GM12878 (cell line): ENCODE measurements around the gene ADISSP.

Experiments
- POLR2A ChIP-seq: IDR thresholded peaks from 2 replicates; pipeline ENCODE4 v1.6.1; 2011; ENCODE audit warnings: low read depth, mild to moderate bottlenecking, low read length
- SP1 ChIP-seq: IDR thresholded peaks from one replicate; pipeline ENCODE4 v1.6.1; 2011; ENCODE audit warnings: low read depth, low read length
- TF ChIP-seq, protein P1 (sequence below): fragments of 450-650 bp; formaldehyde crosslinking; IDR thresholded peaks from 2 replicates; pipeline ENCODE4 v1.5.0; 2022; ENCODE audit warnings: mild to moderate bottlenecking, missing genetic modification characterization

DNA sequence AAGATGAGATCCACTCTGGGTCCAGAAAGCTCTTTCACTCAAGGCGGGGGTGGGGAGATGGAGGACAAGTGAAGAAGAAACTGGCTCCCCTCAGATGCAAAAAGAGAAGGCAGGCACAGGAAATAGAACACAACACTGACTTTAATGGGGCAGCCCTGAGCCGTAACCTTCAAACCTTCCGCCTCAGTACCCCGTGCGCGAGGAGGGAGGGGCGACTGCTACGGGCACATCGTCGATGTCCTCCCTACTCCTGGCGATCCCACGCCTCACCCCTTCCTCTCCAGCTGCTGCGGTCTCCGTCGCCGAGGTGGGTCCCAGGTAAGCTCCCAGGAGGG is 9.8 kb upstream of the ADISSP start:
- no peak for TF ChIP-seq POLR2A
- TF ChIP-seq, protein P1, sequence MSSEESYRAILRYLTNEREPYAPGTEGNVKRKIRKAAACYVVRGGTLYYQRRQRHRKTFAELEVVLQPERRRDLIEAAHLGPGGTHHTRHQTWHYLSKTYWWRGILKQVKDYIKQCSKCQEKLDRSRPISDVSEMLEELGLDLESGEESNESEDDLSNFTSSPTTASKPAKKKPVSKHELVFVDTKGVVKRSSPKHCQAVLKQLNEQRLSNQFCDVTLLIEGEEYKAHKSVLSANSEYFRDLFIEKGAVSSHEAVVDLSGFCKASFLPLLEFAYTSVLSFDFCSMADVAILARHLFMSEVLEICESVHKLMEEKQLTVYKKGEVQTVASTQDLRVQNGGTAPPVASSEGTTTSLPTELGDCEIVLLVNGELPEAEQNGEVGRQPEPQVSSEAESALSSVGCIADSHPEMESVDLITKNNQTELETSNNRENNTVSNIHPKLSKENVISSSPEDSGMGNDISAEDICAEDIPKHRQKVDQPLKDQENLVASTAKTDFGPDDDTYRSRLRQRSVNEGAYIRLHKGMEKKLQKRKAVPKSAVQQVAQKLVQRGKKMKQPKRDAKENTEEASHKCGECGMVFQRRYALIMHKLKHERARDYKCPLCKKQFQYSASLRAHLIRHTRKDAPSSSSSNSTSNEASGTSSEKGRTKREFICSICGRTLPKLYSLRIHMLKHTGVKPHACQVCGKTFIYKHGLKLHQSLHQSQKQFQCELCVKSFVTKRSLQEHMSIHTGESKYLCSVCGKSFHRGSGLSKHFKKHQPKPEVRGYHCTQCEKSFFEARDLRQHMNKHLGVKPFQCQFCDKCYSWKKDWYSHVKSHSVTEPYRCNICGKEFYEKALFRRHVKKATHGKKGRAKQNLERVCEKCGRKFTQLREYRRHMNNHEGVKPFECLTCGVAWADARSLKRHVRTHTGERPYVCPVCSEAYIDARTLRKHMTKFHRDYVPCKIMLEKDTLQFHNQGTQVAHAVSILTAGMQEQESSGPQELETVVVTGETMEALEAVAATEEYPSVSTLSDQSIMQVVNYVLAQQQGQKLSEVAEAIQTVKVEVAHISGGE (CRISPR knock-in tag) = no peak
- TF ChIP-seq SP1 = no peak
